Mucosa of rectum (tissue), 2 donors: ENCODE measurements around the gene QPCTL.
A peak's percentile ranks its signal among the peaks of the same experiment; 100 is the strongest.
"Not testable (repeated sequence)": the region's sequence is repeated elsewhere in the genome, so short reads cannot be mapped to it uniquely, and the experiment has no call there.

Source experiments
- H3K27ac ChIP-seq, 2 donors: one replicate each; pipeline ENCODE4 v1.7.0; 2013; ENCODE audit warnings: inconsistent platforms in 2 of 2, low read depth in 2 of 2, low read length in 2 of 2
- H3K27me3 ChIP-seq, 2 donors: one replicate each; pipeline ENCODE4 v1.7.0; 2013; ENCODE audit warnings: low read length in 2 of 2; ENCODE audit not compliant: control insufficient read depth in 2 of 2, insufficient read depth in 2 of 2
- H3K36me3 ChIP-seq, 2 donors: one replicate each; pipeline ENCODE4 v1.7.0; 2013; ENCODE audit warnings: low read length in 2 of 2; ENCODE audit not compliant: control insufficient read depth in 2 of 2, insufficient read depth in 2 of 2
- H3K4me1 ChIP-seq, 2 donors: one replicate each; pipeline ENCODE4 v1.7.0; 2013; ENCODE audit warnings: low read length in 2 of 2, mild to moderate bottlenecking in 1 of 2; ENCODE audit not compliant: control insufficient read depth in 2 of 2, insufficient read depth in 2 of 2
- H3K4me3 ChIP-seq, 2 donors: one replicate each; pipeline ENCODE4 v1.7.0; 2013; ENCODE audit warnings: low read length in 2 of 2
- H3K9ac ChIP-seq, 2 donors: one replicate each; pipeline ENCODE4 v1.7.0; 2013; ENCODE audit warnings: low read length in 2 of 2, low read depth in 1 of 2, mild to moderate bottlenecking in 1 of 2
- H3K9me3 ChIP-seq, 2 donors: one replicate each; pipeline ENCODE4 v1.7.0; 2013; ENCODE audit warnings: low read length in 2 of 2; ENCODE audit not compliant: control insufficient read depth in 2 of 2
- donor health status: healthy.
- donor health status: Normal muscosa, but diverticular disease.

QPCTL gene

DNA sequence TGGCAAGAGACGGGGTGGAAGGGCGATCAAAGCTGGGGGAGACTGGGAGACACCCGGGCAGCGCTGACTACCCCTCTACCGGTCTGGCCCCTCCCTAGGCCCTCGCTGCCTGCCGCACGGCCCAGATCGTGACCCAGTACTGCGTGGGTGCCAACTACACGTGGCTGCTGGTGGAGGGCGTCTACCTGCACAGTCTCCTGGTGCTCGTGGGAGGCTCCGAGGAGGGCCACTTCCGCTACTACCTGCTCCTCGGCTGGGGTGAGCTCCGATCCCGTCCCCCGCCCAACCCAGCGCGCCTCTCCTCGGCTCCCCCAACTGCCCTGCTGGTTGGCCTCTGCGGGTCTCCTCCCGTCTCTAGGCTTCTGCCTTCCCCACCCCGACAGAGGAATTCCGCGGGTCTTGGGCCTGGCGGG lies 15.6 kb upstream of the QPCTL start:
- H3K4me3 ChIP-seq, result peak overlapping the region; percentile 59 to 61
- no peak overlapping the region for H3K27ac ChIP-seq
- peak overlapping the region; percentile 52 to 68 for H3K9ac ChIP-seq
- H3K4me1 ChIP-seq, result peaks cover 13 to 14% of the 10 kb centered on the region in 2 donors
- no peaks in the 10 kb centered on the region for H3K36me3 ChIP-seq
- peaks cover 0 to 8% of the 10 kb centered on the region in 2 donors for H3K27me3 ChIP-seq
- H3K9me3 ChIP-seq, result no peaks in the 10 kb centered on the region

DNA sequence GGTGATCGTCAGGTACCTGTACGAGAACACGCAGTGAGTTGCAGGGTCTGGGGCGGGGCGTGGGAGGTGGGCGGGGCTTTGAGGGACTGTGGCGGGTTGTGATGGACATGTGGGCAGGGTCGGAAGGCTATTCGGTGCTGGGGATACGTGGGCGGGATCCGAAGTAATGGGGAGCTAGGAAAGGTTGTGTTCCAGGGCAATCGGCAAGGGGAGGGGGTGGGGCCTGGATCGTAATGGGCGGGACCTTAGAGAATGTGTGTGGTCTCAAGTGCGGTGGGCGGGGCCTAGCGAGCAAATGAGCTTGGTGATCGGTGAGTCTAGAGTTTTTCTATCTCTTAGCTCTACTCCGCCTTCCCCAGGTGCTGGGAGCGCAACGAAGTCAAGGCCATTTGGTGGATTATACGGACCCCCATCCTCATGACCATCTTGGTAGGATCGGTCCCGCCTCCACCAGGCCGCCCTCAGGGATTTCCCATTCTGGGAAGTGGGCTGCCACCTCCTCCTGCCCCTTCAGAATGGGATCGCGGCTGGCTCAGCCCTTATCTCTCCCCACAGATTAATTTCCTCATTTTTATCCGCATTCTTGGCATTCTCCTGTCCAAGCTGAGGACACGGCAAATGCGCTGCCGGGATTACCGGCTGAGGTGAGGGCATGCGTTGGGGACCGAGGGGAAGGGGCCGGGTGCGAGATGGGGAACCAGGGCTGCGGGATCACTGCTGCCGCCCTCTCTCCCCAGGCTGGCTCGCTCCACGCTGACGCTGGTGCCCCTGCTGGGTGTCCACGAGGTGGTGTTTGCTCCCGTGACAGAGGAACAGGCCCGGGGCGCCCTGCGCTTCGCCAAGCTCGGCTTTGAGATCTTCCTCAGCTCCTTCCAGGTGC lies 14.9 kb upstream of the QPCTL start:
- Histone ChIP-seq H3K27ac (peak overlapping the region in 1 of 2 donors; percentile 3), H3K9me3 (no peaks in the 10 kb centered on the region), H3K4me1 (peaks cover 13 to 15% of the 10 kb centered on the region in 2 donors), H3K36me3 (no peaks in the 10 kb centered on the region), H3K27me3 (peaks cover 0 to 8% of the 10 kb centered on the region in 2 donors), H3K9ac (peak overlapping the region in 1 of 2 donors; percentile 31), H3K4me3 (peak overlapping the region; percentile 33 to 58)

DNA sequence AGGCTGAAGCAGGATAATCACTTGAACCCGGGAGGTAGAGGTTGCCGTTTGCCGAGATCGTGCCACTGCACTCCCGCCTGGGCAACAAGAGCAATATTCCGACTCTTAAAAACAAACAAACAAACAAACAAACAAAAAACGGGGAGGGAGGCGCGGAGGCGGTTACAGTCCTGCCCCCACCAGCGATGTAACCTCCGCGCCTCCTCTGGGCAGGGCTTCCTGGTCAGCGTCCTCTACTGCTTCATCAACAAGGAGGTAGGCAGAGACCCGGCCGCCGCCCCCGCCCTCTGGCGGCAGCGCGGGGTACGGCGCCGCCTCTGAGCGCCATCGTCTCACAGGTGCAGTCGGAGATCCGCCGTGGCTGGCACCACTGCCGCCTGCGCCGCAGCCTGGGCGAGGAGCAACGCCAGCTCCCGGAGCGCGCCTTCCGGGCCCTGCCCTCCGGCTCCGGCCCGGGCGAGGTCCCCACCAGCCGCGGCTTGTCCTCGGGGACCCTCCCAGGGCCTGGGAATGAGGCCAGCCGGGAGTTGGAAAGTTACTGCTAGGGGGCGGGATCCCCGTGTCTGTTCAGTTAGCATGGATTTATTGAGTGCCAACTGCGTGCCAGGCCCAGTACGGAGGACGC lies 11.0 kb upstream of the QPCTL start:
- H3K36me3 ChIP-seq, result peaks cover 0 to 16% of the 10 kb centered on the region in 2 donors
- H3K4me3 ChIP-seq, result peak overlapping the region; percentile 43 to 63
- no peaks in the 10 kb centered on the region for H3K9me3 ChIP-seq
- peak overlapping the region; percentile 47 to 70 for H3K9ac ChIP-seq
- H3K27ac ChIP-seq, result peak overlapping the region; percentile 77 to 81
- H3K27me3 ChIP-seq, result peaks cover 0 to 8% of the 10 kb centered on the region in 2 donors
- peaks cover 13 to 15% of the 10 kb centered on the region in 2 donors for H3K4me1 ChIP-seq

DNA sequence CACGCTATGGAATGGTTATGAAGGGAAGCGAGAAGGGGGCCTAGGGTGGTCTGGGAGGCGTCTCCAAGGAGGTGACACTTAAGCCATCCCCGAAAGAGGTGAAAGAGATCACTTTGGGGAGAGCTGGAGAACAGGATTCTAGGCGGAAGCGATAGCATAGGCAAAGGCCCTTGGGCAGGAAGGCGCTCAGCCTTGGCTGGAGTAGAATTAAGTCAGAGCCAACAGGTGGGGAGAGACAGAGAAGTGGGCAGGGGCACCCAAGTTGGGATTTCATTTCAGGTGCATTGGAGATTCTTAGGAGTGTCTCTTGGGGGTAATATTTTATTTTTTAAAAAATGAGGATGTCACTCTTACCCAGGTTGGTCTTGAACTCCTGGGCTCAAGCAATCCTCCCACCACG lies 10.3 kb upstream of the QPCTL start:
- peak overlapping the region; percentile 43 to 63 for H3K4me3 ChIP-seq
- H3K27ac ChIP-seq, result peak overlapping the region; percentile 77 to 81

DNA sequence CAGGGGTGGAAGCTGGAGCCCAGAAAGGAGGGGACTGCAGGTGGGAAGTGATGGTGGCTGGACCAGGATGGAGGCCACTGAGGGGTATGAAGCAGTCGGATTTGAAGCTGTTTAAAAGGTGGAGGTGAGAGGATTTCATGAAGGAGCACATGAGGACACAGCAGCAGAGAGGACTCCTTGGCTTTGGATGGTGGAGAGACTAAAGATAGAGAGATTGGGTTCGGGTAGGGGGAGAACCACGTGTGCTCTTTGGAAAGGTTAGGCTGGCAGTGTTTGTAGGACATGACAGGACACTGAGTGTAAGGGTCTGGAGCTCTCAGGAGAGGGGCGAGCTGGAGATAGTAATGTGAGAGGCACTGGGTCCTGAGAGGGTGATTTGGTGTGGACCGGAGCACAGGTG lies 9.6 kb upstream of the QPCTL start:
- H3K4me3 ChIP-seq, result no peak overlapping the region
- peaks cover 10 to 25% of the 10 kb centered on the region in 2 donors for H3K36me3 ChIP-seq
- peaks cover 0 to 4% of the 10 kb centered on the region in 2 donors for H3K27me3 ChIP-seq
- H3K27ac ChIP-seq, result no peak overlapping the region
- peaks cover 3 to 11% of the 10 kb centered on the region in 2 donors for H3K4me1 ChIP-seq
- H3K9ac ChIP-seq, result no peak overlapping the region
- no peaks in the 10 kb centered on the region for H3K9me3 ChIP-seq

More for the DNA sequence above, 10.3 kb upstream of the QPCTL start:
- Histone ChIP-seq H3K4me1 (peaks cover 9 to 15% of the 10 kb centered on the region in 2 donors), H3K36me3 (peaks cover 3 to 17% of the 10 kb centered on the region in 2 donors), H3K9me3 (no peaks in the 10 kb centered on the region), H3K27me3 (peaks cover 0 to 5% of the 10 kb centered on the region in 2 donors), H3K9ac (peak overlapping the region; percentile 47 to 70)

DNA sequence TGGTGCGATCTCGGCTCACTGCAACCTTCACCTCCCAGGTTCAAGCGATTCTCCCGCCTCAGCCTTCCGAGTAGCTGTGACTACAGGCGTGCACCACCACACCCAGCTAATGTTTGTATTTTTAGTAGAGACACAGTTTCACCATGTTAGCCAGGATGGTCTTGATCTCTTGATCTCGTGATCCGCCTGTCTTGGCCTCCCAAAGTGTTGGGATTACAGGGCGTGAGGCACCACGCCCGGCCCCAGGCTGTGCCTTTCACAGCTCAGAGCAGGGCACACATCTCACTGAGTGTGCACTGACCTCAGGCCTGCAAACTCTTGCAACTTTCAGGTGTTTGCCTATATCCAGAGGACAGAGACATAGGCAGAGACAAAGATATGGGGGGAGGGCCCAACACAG lies 7.4 kb upstream of the QPCTL start:
- H3K9me3 ChIP-seq, H3K4me1 ChIP-seq, H3K27ac ChIP-seq, H3K4me3 ChIP-seq, H3K27me3 ChIP-seq, H3K9ac ChIP-seq: not testable (repeated sequence)
- peaks cover 14 to 35% of the 10 kb centered on the region in 2 donors for H3K36me3 ChIP-seq

DNA sequence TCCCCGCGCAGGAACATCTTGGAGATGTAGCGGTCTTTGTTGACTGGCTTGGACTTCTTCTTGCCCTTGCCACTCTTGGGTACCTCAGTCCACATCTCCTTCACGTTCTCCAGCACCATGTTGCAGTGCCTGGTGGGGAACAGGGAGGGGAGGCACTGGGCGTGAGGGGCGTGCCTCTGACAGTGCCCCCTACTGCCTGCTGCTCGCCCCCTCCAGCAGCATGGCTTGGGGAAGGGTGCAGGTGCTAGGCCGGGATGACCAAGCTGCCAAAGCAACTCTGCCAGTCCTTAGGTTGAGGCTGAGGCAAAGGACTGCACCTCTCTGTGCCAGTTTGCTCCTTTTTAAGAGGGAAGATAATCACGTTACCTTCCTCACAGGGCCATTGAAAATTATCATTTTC lies 4.9 kb upstream of the QPCTL start:
- peaks cover 14 to 35% of the 10 kb centered on the region in 2 donors for H3K36me3 ChIP-seq
- H3K9ac ChIP-seq, result no peak overlapping the region

DNA sequence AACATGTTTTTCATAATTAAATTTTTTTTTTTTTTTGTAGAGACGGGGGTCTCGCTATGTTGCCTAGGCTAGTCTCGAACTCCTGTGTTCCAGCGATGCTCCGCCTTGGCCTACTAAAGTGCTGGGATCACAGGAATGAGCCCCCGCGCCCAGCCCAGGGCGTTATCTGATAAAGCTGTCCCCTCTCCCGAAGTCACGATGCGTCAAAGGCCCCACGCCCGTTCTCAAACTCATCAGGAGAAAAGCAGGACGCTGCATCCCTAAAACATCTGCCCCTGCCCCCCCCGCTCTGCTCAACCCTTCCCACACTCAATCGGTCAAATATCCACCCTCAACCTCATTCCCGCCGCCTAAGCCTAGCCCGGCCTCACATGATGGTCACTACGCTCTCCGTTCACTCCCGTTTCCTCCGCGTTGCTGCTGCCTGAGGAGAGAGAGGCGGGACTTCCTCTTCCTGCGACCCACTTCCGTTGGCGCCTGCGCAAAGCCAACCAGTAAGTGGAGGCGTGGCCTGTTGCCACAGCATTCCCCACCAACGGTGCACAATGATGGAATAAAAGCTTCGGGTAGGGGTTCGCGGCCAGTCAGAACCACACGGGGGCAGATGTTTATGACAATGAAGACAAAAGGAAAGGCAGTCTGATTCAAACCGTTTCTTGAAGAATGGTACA lies 815 bp upstream of the QPCTL start, which contains the start of gene SNRPD2:
Gene SNRPD2, minus strand, starts transcription at position 438 of the 671 bp plus-strand sequence. Its CDS starts 65 bp downstream, at position 373.
- Histone ChIP-seq H3K4me3 (peak within 1 kb of the TSS; percentile 88 to 93), H3K9me3 (no peaks in the 10 kb centered on the region), H3K27ac (peak within 1 kb of the TSS; percentile 89 to 90), H3K4me1 (peaks cover 8 to 10% of the 10 kb centered on the region in 2 donors), H3K9ac (peak within 1 kb of the TSS; percentile 91), H3K27me3 (no peaks in the 10 kb centered on the region), H3K36me3 (peaks cover 14 to 23% of the 10 kb centered on the region in 2 donors)

More for the DNA sequence above, 4.9 kb upstream of the QPCTL start:
- no peak overlapping the region for H3K27ac ChIP-seq
- H3K4me1 ChIP-seq, result no peaks in the 10 kb centered on the region
- H3K27me3 ChIP-seq, result no peaks in the 10 kb centered on the region
- no peaks in the 10 kb centered on the region for H3K9me3 ChIP-seq
- no peak overlapping the region for H3K4me3 ChIP-seq

DNA sequence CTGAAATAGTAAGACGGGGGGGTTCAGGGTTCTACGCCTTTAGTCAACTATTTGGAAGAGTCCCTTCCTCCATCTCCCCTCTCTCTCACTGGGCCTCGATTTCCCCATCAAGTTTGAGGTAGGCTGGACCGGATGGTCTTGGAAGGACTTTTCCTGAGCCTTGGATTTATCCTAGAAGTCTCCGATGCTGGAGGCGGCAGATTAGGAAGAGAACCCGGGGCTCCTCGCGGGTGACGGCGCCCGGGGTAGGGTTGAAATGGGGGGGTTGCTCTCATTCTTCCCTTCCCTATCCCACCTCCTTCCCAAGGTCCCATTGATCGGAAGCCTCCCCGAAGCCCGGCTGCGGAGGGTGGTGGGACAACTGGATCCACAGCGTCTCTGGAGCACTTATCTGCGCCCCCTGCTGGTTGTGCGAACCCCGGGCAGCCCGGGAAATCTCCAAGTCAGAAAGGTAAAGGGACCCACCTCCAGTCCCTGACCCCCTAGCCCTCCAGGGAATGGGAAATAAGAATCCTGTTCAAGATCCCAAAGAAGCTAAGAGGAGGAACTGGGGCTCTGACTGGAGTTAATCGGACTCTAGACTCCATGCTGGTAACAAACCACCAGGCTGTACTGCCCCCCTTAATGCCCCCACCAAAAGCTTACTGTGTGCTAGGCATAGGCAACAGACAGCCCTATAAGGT lies 781 bp downstream of the QPCTL start:
- H3K27me3 ChIP-seq, result no peaks in the 10 kb centered on the region
- peaks cover 8 to 10% of the 10 kb centered on the region in 2 donors for H3K4me1 ChIP-seq
- H3K27ac ChIP-seq, result peak overlapping the region; percentile 89 to 90
- H3K9ac ChIP-seq, result peak overlapping the region; percentile 91
- peak overlapping the region; percentile 88 to 93 for H3K4me3 ChIP-seq
- H3K9me3 ChIP-seq, result no peaks in the 10 kb centered on the region
- peaks cover 2 to 12% of the 10 kb centered on the region in 2 donors for H3K36me3 ChIP-seq
